GM10266 (cell line): ENCODE measurements around the gene TMPRSS3.

Source experiments
- DNase-seq: peaks from one replicate; pipeline ENCODE4 v3.0.0; 2012; ENCODE audit errors: extremely low spot score
- TF ChIP-seq, protein P1 (sequence below): IDR thresholded peaks from 2 replicates; pipeline ENCODE4 v1.5.1; 2012; ENCODE audit warnings: mild to moderate bottlenecking, low read depth; ENCODE audit not compliant: control insufficient read depth, insufficient read depth; ENCODE audit errors: missing control alignments

TMPRSS3 gene

DNA sequence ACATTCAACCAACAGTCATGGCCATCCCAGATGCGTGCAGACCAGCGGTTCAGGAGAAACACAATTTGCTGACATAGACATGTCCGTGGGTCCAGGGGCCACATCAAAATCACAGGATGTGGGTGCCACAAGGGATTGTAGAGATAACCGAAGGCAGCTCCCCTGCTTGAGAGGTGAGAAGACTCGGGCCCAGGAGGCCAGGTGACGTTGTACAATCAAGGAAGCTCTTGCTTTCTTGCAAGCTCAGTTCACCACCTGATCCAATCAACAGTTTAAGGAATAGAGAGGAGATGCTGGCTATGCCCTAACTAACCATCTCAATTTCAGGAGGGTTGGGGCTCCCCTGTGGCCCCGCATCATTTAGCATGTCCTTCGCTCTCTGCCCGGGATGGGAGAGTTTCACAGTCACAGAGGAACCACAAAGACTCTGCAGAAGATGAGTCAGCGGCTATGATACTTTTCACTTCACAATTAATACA is 27.4 kb upstream of the TMPRSS3 start:
- TF ChIP-seq, protein P1, sequence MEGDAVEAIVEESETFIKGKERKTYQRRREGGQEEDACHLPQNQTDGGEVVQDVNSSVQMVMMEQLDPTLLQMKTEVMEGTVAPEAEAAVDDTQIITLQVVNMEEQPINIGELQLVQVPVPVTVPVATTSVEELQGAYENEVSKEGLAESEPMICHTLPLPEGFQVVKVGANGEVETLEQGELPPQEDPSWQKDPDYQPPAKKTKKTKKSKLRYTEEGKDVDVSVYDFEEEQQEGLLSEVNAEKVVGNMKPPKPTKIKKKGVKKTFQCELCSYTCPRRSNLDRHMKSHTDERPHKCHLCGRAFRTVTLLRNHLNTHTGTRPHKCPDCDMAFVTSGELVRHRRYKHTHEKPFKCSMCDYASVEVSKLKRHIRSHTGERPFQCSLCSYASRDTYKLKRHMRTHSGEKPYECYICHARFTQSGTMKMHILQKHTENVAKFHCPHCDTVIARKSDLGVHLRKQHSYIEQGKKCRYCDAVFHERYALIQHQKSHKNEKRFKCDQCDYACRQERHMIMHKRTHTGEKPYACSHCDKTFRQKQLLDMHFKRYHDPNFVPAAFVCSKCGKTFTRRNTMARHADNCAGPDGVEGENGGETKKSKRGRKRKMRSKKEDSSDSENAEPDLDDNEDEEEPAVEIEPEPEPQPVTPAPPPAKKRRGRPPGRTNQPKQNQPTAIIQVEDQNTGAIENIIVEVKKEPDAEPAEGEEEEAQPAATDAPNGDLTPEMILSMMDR, result no peak
- peak; percentile 55 for DNase-seq

DNA sequence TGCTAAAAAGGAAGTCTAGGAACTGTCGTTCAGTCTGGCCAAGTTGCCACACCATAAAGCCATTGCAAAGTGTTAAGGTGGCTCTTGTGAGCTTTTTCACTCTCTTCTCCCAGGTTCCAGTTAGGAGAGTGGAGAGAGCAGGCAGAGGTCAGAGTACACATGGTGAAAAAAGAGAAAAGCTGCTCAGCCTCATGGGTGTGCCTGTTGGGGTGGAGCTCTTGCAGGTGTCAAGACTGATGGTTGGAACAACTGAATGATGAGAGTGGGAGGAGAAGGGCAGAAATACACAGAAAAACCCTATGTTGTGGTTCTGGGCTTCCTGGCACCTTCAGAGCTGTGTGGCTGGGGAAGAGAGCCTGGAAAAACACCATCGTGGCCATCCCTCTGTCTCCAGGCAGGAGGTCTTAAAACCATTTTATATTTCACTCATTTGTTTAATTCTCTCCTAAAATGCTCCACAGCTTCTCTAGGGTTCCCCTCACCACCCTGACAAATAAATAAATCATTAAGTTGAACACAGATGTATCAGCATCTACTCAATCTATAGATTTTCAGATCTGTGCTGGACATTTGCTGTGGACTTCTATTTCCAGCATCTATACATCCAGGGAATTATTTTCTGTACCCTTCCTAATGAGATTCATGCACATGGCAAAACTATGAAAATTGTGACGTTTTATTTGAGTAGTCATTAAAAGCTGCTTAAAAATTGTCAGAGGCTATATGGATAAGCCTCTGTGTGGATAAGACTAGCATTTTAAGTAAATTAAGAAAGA is 25.4 kb upstream of the TMPRSS3 start:
- no peak for DNase-seq
- TF ChIP-seq, protein P1, result no peak

DNA sequence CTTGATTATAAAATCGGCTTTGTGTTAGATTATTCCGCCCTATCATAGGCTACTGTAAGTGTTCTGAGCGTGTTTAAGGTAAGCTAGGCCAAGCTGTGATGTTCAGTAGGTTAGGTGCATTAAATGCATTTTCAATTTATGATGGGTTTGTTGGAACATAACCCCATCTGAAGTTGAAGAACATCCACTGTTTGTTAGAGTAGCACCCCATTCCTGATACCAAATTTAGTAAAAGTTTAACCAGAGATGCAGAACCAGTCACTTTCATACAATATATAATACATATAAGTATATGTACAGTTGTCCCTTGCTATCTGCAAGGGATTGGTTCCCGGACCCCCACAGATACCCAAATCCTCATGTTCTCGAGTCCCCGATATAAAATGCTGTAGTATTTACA is 24.0 kb upstream of the TMPRSS3 start:
- no peak for DNase-seq

DNA sequence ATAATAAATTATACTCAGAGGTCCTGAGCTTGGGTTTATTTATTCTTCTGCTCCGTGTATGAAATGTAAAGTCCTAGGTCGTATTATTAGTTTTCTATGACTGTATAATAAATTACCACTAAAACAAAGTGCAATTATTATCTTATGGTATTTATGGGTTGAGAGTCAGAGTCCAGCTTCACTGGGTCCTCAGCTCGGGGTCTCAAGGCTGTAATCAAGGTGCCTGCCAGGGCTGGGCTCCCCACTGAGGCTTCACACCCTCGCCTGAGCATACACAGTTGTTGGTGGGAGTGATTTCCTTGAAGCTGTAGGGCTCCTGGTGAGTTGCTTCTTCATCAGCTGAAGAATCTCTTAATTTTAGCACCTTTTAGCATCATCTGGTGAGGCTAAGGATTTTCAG is 23.0 kb upstream of the TMPRSS3 start:
- TF ChIP-seq, protein P1, result no peak
- DNase-seq, result no peak

More for the DNA sequence above, 24.0 kb upstream of the TMPRSS3 start:
- TF ChIP-seq, protein P1, result no peak

DNA sequence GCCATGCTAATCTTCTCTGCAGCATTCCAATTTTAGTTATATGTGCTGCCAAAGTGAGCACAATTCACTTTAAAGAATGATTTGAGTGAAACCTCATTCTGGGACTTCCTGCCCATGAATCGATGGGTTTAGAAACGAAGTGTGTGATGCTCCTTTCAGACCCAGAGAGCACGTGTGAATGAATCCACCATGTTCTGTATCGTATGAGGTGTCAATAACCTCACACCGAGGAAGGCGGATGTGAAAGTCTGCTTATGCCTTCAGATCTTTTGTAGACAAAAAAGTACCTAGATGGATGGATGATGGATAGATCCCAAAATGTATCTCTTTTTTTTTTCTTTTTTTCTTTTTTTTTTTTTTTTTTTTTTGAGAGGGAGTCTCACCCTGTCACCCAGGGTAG is 21.7 kb upstream of the TMPRSS3 start:
- TF ChIP-seq, protein P1, result no peak
- DNase-seq, result peak; percentile 55

DNA sequence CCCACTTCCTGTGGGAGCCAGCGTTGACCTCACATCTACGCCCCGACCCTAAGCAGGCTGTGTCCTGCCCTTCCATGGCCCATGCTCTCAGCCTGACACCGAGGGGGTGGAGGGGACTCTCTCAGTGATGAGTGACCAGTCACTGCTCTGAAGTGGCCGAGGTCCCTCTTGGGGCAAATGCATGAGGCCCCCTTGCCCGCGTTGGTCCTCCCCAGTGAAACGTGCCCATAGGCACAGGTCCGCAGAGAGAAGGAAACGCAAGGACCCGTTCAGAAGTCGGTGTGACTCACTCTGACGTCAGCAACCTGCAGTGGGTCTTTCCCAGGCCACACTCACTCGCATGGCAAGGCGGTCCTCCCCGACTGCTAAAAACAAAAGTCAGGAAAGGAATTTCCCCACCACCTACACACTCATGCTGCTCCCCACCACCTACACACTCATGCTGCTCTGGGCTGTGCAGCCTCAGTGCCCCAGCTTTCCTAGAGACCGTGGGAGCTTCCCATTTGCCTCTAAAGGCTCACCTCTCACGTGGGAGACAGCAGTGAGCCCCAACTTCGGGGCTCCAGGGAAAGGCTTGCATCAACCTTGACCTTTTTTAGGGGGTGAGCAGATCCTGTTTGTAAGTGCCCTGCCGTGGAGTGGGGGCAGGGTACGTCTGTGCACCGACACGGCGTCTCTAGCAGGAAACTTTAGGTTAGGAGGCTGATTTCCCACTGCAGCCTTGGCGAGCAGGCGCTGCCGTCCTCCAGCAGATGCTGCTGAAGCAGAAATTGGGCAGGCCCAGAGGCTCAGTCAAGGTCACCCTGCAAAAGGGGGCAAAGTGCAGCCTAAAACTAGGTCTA is 19.3 kb upstream of the TMPRSS3 start:
- TF ChIP-seq, protein P1, result no peak
- DNase-seq, result peak; percentile 86
